HepG2 (cell line): ENCODE data around the gene SHF. TPM values are rescaled to one million over a fixed set of nuclear protein-coding genes. Genes with fewer than 3 reads are reported as not detected.
A peak's percentile ranks its signal among the peaks of the same experiment; 100 is the strongest.

ENCODE experiments used
- ATAC-seq: fragments of 200-7000 bp; cut with Tn5 transposase; 3 replicates; pipeline ENCODE4 v1.9.1; 2020; ENCODE audit warnings: mild to moderate bottlenecking, moderate library complexity
- BruUV-seq: library from RNA; stranded (reverse); fragments of 400-500 nt; replicated peaks from 2 replicates; lab custom pipeline; 2021; lab: Mats Ljungman, UMichigan
- CTCF ChIA-PET: fragments of 300-600 bp; formaldehyde crosslinking; extraction: SDS; loops from one replicate; lab custom pipeline; 2021; ENCODE audit warnings: low total read pairs, inconsistent platforms, low intra/inter-chr PET ratio; lab: Yijun Ruan, JAX
- POLR2A ChIA-PET: fragments of 350-600 bp; sonication (Branson Sonifier 250); formaldehyde crosslinking; loops from one replicate; lab custom pipeline; 2020; ENCODE audit warnings: antibody characterized with exemption, inconsistent platforms; lab: Yijun Ruan, JAX
- DNase-seq: peaks from one replicate; pipeline ENCODE4 v3.0.0-alpha.2; 2015; ENCODE audit warnings: low spot score
- FAIRE-seq: peaks from 3 replicates; lab custom pipeline; 2011; peaks lifted over from hg19 to GRCh38; lab: Jason Lieb, UNC
- H2AFZ ChIP-seq: one replicate; pipeline ENCODE4 v1.6.1; 2011; ENCODE audit warnings: low read length, inconsistent platforms
- H3K27ac ChIP-seq: fragments of 300-600 bp; 3 replicates; pipeline ENCODE4 v1.8.0; 2011; ENCODE audit warnings: mixed run types, mild to moderate bottlenecking, mixed read lengths, low read length, inconsistent platforms; ENCODE audit not compliant: insufficient read depth; ENCODE audit errors: extremely low read length
- H3K27me3 ChIP-seq, 2 experiments: fragments of 200-600 bp in 1 of 2; 2 replicates in 1 of 2; 3 replicates in 1 of 2; pipeline versions ENCODE4 v1.6.0 to v1.8.0; 2011; ENCODE audit warnings: low read length in 2 of 2, mild to moderate bottlenecking in 2 of 2, moderate library complexity in 2 of 2, inconsistent platforms in 1 of 2; ENCODE audit not compliant: insufficient read depth in 2 of 2, control insufficient read depth in 1 of 2
- H3K36me3 ChIP-seq, 2 experiments: fragments of 200-600 bp in 1 of 2; replicated peaks in 1 of 2; 2 replicates in 1 of 2; 3 replicates in 1 of 2; pipeline versions ENCODE4 v1.5.1 to v1.8.0; 2011; ENCODE audit warnings: low read length in 2 of 2, inconsistent platforms in 1 of 2; ENCODE audit not compliant: insufficient read depth in 2 of 2, control insufficient read depth in 1 of 2
- H3K4me1 ChIP-seq: 2 replicates; pipeline ENCODE4 v1.5.1; 2012; ENCODE audit warnings: low read length, inconsistent platforms; ENCODE audit not compliant: insufficient read depth
- H3K4me2 ChIP-seq: 2 replicates; pipeline ENCODE4 v1.6.0; 2011; ENCODE audit warnings: low read depth, low read length, inconsistent platforms
- H3K4me3 ChIP-seq, 3 experiments: fragments of 200-600 bp in 1 of 3; sonication (generic), shearing (Covaris generic) in 1 of 3; replicated peaks in 1 of 3; 2 replicates each; pipeline ENCODE4 v1.5.1; 2011 to 2016; ENCODE audit warnings: low read length in 3 of 3, inconsistent platforms in 2 of 3, low read depth in 2 of 3, mild to moderate bottlenecking in 2 of 3, control low read depth in 1 of 3, mixed read lengths in 1 of 3; ENCODE audit not compliant: insufficient read depth in 1 of 3
- H3K79me2 ChIP-seq: one replicate; pipeline ENCODE4 v1.6.1; 2011; ENCODE audit warnings: low read length, inconsistent platforms; ENCODE audit not compliant: insufficient read depth
- H3K9ac ChIP-seq: 2 replicates; pipeline ENCODE4 v1.6.0; 2011; ENCODE audit warnings: mild to moderate bottlenecking, low read depth, low read length, inconsistent platforms; ENCODE audit not compliant: insufficient read depth
- H3K9me3 ChIP-seq: 2 replicates; pipeline ENCODE4 v1.5.1; 2012; ENCODE audit warnings: mild to moderate bottlenecking, low read length
- H4K20me1 ChIP-seq: 2 replicates; pipeline ENCODE4 v1.6.0; 2011; ENCODE audit warnings: inconsistent platforms, mild to moderate bottlenecking, low read length, moderate library complexity; ENCODE audit not compliant: insufficient read depth
- HNRNPK ChIP-seq: fragments of 200-400 bp; formaldehyde crosslinking; IDR thresholded peaks from 2 replicates; pipeline ENCODE4 v1.6.1; 2018; ENCODE audit warnings: low read length, low read depth, moderate library complexity, mild to moderate bottlenecking; ENCODE audit not compliant: poor library complexity, severe bottlenecking
- MEIS2 ChIP-seq: sonication (generic); formaldehyde crosslinking; IDR thresholded peaks from 2 replicates; pipeline ENCODE4 v1.9.0; 2021; ENCODE audit warnings: mild to moderate bottlenecking, missing genetic modification reagents
- MXD1 ChIP-seq: sonication (generic); formaldehyde crosslinking; IDR thresholded peaks from 2 replicates; pipeline ENCODE4 v1.4.0; 2020; ENCODE audit warnings: mild to moderate bottlenecking, missing genetic modification reagents
- POLR2G ChIP-seq: fragments of 200-400 bp; formaldehyde crosslinking; IDR thresholded peaks from 2 replicates; pipeline ENCODE4 v1.6.1; 2018; ENCODE audit warnings: mild to moderate bottlenecking, low read depth, low read length, moderate library complexity
- RBM39 ChIP-seq: fragments of 200-400 bp; formaldehyde crosslinking; IDR thresholded peaks from one replicate; pipeline ENCODE4 v1.6.1; 2018; ENCODE audit warnings: antibody characterized with exemption, mild to moderate bottlenecking, low read depth, low read length; ENCODE audit not compliant: poor library complexity, severe bottlenecking
- REPIN1 ChIP-seq: sonication (generic); formaldehyde crosslinking; IDR thresholded peaks from 2 replicates; pipeline ENCODE4 v1.8.0; 2022; ENCODE audit warnings: missing genetic modification reagents, low read depth, mild to moderate bottlenecking, borderline replicate concordance
- ZBTB2 ChIP-seq: sonication (generic); formaldehyde crosslinking; IDR thresholded peaks from 2 replicates; pipeline ENCODE4 v1.8.0; 2022; ENCODE audit warnings: low read depth, missing genetic modification reagents
- ZNF446 ChIP-seq: sonication (generic); formaldehyde crosslinking; IDR thresholded peaks from 2 replicates; pipeline ENCODE4 v1.5.0; 2020; ENCODE audit warnings: mild to moderate bottlenecking, missing genetic modification reagents
- ZXDC ChIP-seq: sonication (generic); formaldehyde crosslinking; IDR thresholded peaks from 2 replicates; pipeline ENCODE4 v1.5.0; 2020; ENCODE audit warnings: mild to moderate bottlenecking, missing genetic modification reagents
- ZZZ3 ChIP-seq: sonication (generic); formaldehyde crosslinking; IDR thresholded peaks from 2 replicates; pipeline ENCODE4 v1.4.0; 2020; ENCODE audit warnings: missing genetic modification reagents, mild to moderate bottlenecking, borderline replicate concordance
- WGBS: methylation state at CpG from one replicate; pipeline ENCODE4 v1.1.6; 2017; ENCODE audit warnings: low lambda C conversion rate; 5-methylcytosine and 5-hydroxymethylcytosine counted together
- in situ Hi-C: cut with HindIII; loops from 2 replicates; pipeline ENCODE4 v1.10.0; 2017; ENCODE audit warnings: low pct_unique_long_range_greater_than_20kb; ENCODE audit not compliant: extremely low pct_ligation_motif_present
- intact Hi-C: fragments of 100-400 bp; cut with micrococcal nuclease; formaldehyde crosslinking; loops from one replicate; pipeline ENCODE4 v1.10.0; 2022; ENCODE audit not compliant: unreplicated experiment
- polyA plus RNA-seq, 8 experiments: library from polyadenylated mRNA; depleted of rRNA in 3 of 8; stranded (reverse) in 7 of 8; unstranded in 1 of 8; fragments of >200 nt; fragmentation: Illumina TruSeq in 4 of 8; extraction: Trizol in 4 of 8; gene quantifications; 2 replicates each; pipeline versions ENCODE4 v1.2.1 to v1.2.3, GENCODE V29; 2011 to 2016; ENCODE audit warnings: low read depth in 4 of 8, missing spikeins in 1 of 8, mixed read lengths in 1 of 8; ENCODE audit not compliant: insufficient read depth in 1 of 8
- total RNA-seq, 5 experiments: library from RNA; depleted of rRNA; stranded (reverse); fragments of >200 nt; fragmentation: Illumina TruSeq; extraction: Trizol; gene quantifications; 2 replicates each; pipeline ENCODE4 v1.2.3, GENCODE V29; 2016; ENCODE audit warnings: low read depth in 1 of 5
- TF ChIP-seq, protein P1 (sequence below): IDR thresholded peaks from 2 replicates; pipeline ENCODE4 v1.6.1; 2012; ENCODE audit warnings: inconsistent platforms

The SHF gene
- total and polyA plus RNA-seq, 2 of the 13 experiments (the other 11 are each of a cell fraction or from before 2014, with no cell fraction given): 20.9 to 25.5 TPM

DNA sequence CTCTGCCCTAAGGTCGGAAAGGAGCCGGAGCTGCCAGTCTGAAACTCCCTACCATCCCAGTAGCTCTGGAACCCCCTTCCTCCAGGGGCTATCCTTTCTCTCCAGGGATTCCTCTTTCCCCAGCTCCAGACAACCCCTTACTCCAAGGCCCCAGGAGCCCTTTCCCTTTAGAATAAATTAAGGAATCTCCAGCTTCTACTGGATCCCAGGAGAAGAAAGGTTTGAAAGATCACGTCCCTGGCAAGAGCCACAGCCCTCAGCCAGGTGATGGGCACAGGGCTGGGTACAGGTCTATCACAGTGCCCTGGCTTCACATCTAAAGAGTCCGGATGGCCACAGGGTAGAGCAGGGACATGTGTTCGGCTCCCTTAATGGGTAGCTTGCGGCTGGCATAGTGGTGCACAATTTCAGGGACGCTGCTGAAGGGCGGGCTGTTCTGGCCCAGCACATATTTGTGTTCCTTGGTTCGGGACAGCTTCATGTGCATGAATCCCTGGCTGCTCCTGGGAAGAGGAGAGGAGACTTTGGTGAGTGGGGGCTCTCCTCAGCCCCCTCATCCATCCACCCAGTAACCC, 20.0 kb downstream of the SHF start (continued):
- no peak for TF ChIP-seq ZBTB2 (CRISPR knock-in tag)
- no peak for TF ChIP-seq ZZZ3 (CRISPR knock-in tag)
- TF ChIP-seq RBM39: peak; percentile 3
- no peak for TF ChIP-seq ZXDC (CRISPR knock-in tag)

- in situ Hi-C loops (no loop called here), intact Hi-C loops (loop anchor here (1.0 kb wide), 2 partner anchors 20 to 31 kb away; partner anchors contain the start of gene SHF)
- peak overlapping the region; percentile 76 for H3K27ac ChIP-seq
- peaks cover 41% of the 10 kb centered on the region for H3K4me1 ChIP-seq
- ChIA-PET POLR2A (interaction anchor here (0.7 to 2.7 kb wide), 5 partner anchors 11 to 33 kb away, joined by 3 to 13 read pairs (median 4); no protein-coding TSS in a partner anchor), CTCF (interaction anchor here (0.7 kb wide), 1 partner anchor 291 kb away, joined by 3 read pairs; no protein-coding TSS in a partner anchor)
- WGBS: 4% methylated on average over 14 of the region's 79 CpGs
- H3K9me3 ChIP-seq: no peaks in the 10 kb centered on the region
- peak overlapping the region; percentile 84 for H3K9ac ChIP-seq
- peak overlapping the region; percentile 69 to 76 (median 75) for H3K4me3 ChIP-seq
- H3K79me2 ChIP-seq: no peaks in the 10 kb centered on the region
- FAIRE-seq (peak; percentile 51), ATAC-seq (peak; percentile 76), DNase-seq (peak; percentile 62)
- no peaks in the 10 kb centered on the region for H4K20me1 ChIP-seq
- peaks cover 1 to 12% of the 10 kb centered on the region in 2 experiments; a peak in 3 of 5 replicates for H3K36me3 ChIP-seq
- BruUV-seq: no TSS peak
- H3K4me2 ChIP-seq: peak overlapping the region; percentile 93
- H3K27me3 ChIP-seq: no peaks in the 10 kb centered on the region
- H2AFZ ChIP-seq: no peak overlapping the region
- TF ChIP-seq MEIS2 (peak; percentile 37; the same call in 1 of the 2 replicates), ZXDC (CRISPR knock-in tag) (peak; percentile 82; the same call in 1 of the 2 replicates), MXD1 (CRISPR knock-in tag) (peak; percentile 60; the same call in 1 of the 2 replicates), ZNF446 (CRISPR knock-in tag) (peak; percentile 68; the same call in 1 of the 2 replicates), HNRNPK (peak; percentile 44), POLR2G (peak; percentile 71), REPIN1 (CRISPR knock-in tag) (0 out of 2 replicates have a peak, but pooled peaks have one; percentile 35)
- TF ChIP-seq, protein P1, sequence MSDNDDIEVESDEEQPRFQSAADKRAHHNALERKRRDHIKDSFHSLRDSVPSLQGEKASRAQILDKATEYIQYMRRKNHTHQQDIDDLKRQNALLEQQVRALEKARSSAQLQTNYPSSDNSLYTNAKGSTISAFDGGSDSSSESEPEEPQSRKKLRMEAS: peak; percentile 69
Measured at GRCh38 chr15:45166834-45167630, 20.7 kb downstream of the SHF start.
